Smooth muscle cell (in vitro differentiated cells): ENCODE data around the gene KRT77. TPM values are rescaled to one million over a fixed set of nuclear protein-coding genes. Genes with fewer than 3 reads are reported as not detected.

ENCODE experiments used
- DNase-seq: peaks from one replicate; lab custom pipeline; 2025; ENCODE audit not compliant: unreplicated experiment; lab: John Stamatoyannopoulos, UW
- H2AFZ ChIP-seq: fragments of 200-600 bp; sonication (generic); 2 replicates; pipeline ENCODE4 v1.6.0; 2016; ENCODE audit warnings: antibody characterized with exemption, low read depth, mild to moderate bottlenecking
- H3F3A ChIP-seq: fragments of 200-600 bp; sonication (generic); 2 replicates; pipeline ENCODE4 v1.6.0; 2017; ENCODE audit warnings: antibody characterized with exemption, low read depth
- H3K27ac ChIP-seq: fragments of 200-600 bp; sonication (generic); 2 replicates; pipeline ENCODE4 v1.5.1; 2016; ENCODE audit warnings: low read depth, mild to moderate bottlenecking
- H3K27me3 ChIP-seq: fragments of 200-600 bp; sonication (generic); 2 replicates; pipeline ENCODE4 v1.6.1; 2016; ENCODE audit warnings: low read depth, mild to moderate bottlenecking
- H3K36me3 ChIP-seq: fragments of 200-600 bp; sonication (generic); 2 replicates; pipeline ENCODE4 v1.5.1; 2016; ENCODE audit warnings: low read depth
- H3K4me1 ChIP-seq: fragments of 200-600 bp; sonication (generic); 2 replicates; pipeline ENCODE4 v1.5.1; 2016; ENCODE audit warnings: low read depth
- H3K4me2 ChIP-seq: fragments of 200-600 bp; sonication (generic); 2 replicates; pipeline ENCODE4 v1.6.0; 2016; ENCODE audit warnings: mild to moderate bottlenecking
- H3K4me3 ChIP-seq: fragments of 200-600 bp; sonication (generic); 2 replicates; pipeline ENCODE4 v1.5.1; 2016; ENCODE audit warnings: mild to moderate bottlenecking
- H3K79me2 ChIP-seq: fragments of 200-600 bp; sonication (generic); 2 replicates; pipeline ENCODE4 v1.6.0; 2016; ENCODE audit warnings: low read depth, mild to moderate bottlenecking
- H3K9ac ChIP-seq: fragments of 200-600 bp; sonication (generic); 2 replicates; pipeline ENCODE4 v1.6.0; 2016; ENCODE audit warnings: low read depth
- H3K9me3 ChIP-seq: fragments of 200-600 bp; sonication (generic); replicated peaks from 2 replicates; pipeline ENCODE4 v1.5.1; 2016; ENCODE audit warnings: low read depth
- H4K20me1 ChIP-seq: fragments of 200-600 bp; sonication (generic); 2 replicates; pipeline ENCODE4 v1.6.0; 2016; ENCODE audit warnings: low read depth
- WGBS: methylation state at CpG from one replicate; pipeline ENCODE4 v1.1.7; 2016; ENCODE audit warnings: low lambda C conversion rate; 5-methylcytosine and 5-hydroxymethylcytosine counted together
- polyA plus RNA-seq: library from polyadenylated mRNA; unstranded; fragments of >200 nt; fragmentation: Nextera tagmentation; extraction: Ambion mirVana; gene quantifications from 2 replicates; pipeline ENCODE4 v1.2.1, GENCODE V29; 2016
- total RNA-seq: library from RNA; depleted of rRNA; stranded (reverse); fragments of >200 nt; gene quantifications from 2 replicates; pipeline ENCODE4 v1.2.3, GENCODE V29; 2014
- TF ChIP-seq, protein P1 (sequence below): fragments of 200-600 bp; sonication (generic); IDR thresholded peaks from 2 replicates; pipeline ENCODE4 v1.5.1; 2017; ENCODE audit warnings: borderline replicate concordance, mild to moderate bottlenecking, antibody characterized with exemption; ENCODE audit not compliant: insufficient read depth, poor library complexity, severe bottlenecking

Gene KRT77
- total and polyA plus RNA-seq, 2 experiments from 2014 or later: 3.8 TPM; not detected in 1

- 94% methylated on average over 1 of the region's 1 CpG for WGBS
- no peaks in the 10 kb centered on the region for H3K36me3 ChIP-seq
- H3K4me2 ChIP-seq: no peak overlapping the region
- no peaks in the 10 kb centered on the region for H3K79me2 ChIP-seq
- no peak overlapping the region for H3K4me3 ChIP-seq
- peaks cover 48% of the 10 kb centered on the region for H3K27me3 ChIP-seq
- no peaks in the 10 kb centered on the region for H3K9me3 ChIP-seq
- no peak overlapping the region for H2AFZ ChIP-seq
- H4K20me1 ChIP-seq: no peaks in the 10 kb centered on the region
- H3K4me1 ChIP-seq: no peaks in the 10 kb centered on the region
- H3K9ac ChIP-seq: no peak overlapping the region
- H3F3A ChIP-seq: no peaks in the 10 kb centered on the region
- TF ChIP-seq, protein P1, sequence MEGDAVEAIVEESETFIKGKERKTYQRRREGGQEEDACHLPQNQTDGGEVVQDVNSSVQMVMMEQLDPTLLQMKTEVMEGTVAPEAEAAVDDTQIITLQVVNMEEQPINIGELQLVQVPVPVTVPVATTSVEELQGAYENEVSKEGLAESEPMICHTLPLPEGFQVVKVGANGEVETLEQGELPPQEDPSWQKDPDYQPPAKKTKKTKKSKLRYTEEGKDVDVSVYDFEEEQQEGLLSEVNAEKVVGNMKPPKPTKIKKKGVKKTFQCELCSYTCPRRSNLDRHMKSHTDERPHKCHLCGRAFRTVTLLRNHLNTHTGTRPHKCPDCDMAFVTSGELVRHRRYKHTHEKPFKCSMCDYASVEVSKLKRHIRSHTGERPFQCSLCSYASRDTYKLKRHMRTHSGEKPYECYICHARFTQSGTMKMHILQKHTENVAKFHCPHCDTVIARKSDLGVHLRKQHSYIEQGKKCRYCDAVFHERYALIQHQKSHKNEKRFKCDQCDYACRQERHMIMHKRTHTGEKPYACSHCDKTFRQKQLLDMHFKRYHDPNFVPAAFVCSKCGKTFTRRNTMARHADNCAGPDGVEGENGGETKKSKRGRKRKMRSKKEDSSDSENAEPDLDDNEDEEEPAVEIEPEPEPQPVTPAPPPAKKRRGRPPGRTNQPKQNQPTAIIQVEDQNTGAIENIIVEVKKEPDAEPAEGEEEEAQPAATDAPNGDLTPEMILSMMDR: no peak
- no peak for DNase-seq
- H3K27ac ChIP-seq: no peak overlapping the region
Observed at GRCh38 chr12:52677671-52678070, 25.7 kb downstream of the KRT77 start.

- TF ChIP-seq, protein P1: no peak
- no peak overlapping the region for H3K9ac ChIP-seq
- no peak overlapping the region for H2AFZ ChIP-seq
- H3K9me3 ChIP-seq: no peaks in the 10 kb centered on the region
- H3K27ac ChIP-seq: no peak overlapping the region
- no peaks in the 10 kb centered on the region for H3K79me2 ChIP-seq
- WGBS: 87% methylated on average over 5 of the region's 5 CpGs
- H3K27me3 ChIP-seq: peaks cover 48% of the 10 kb centered on the region
- no peak overlapping the region for H3K4me2 ChIP-seq
- no peak overlapping the region for H3K4me3 ChIP-seq
- H4K20me1 ChIP-seq: no peaks in the 10 kb centered on the region
- H3K36me3 ChIP-seq: no peaks in the 10 kb centered on the region
- no peaks in the 10 kb centered on the region for H3F3A ChIP-seq
- DNase-seq: no peak
- H3K4me1 ChIP-seq: no peaks in the 10 kb centered on the region
Observed at GRCh38 chr12:52677126-52677525, 26.2 kb downstream of the KRT77 start.

- H3F3A ChIP-seq: no peaks in the 10 kb centered on the region
- peaks cover 46% of the 10 kb centered on the region for H3K27me3 ChIP-seq
- 86% methylated on average over 7 of the region's 7 CpGs for WGBS
- H3K9ac ChIP-seq: no peak overlapping the region
- no peaks in the 10 kb centered on the region for H3K79me2 ChIP-seq
- no peaks in the 10 kb centered on the region for H3K4me1 ChIP-seq
- H3K4me2 ChIP-seq: no peak overlapping the region
- no peaks in the 10 kb centered on the region for H3K36me3 ChIP-seq
- DNase-seq: no peak
- TF ChIP-seq, protein P1: no peak
- H2AFZ ChIP-seq: no peak overlapping the region
- no peak overlapping the region for H3K27ac ChIP-seq
- no peaks in the 10 kb centered on the region for H4K20me1 ChIP-seq
- H3K4me3 ChIP-seq: no peak overlapping the region
- no peaks in the 10 kb centered on the region for H3K9me3 ChIP-seq
Observed at GRCh38 chr12:52676163-52676562, 27.2 kb downstream of the KRT77 start.

DNA sequence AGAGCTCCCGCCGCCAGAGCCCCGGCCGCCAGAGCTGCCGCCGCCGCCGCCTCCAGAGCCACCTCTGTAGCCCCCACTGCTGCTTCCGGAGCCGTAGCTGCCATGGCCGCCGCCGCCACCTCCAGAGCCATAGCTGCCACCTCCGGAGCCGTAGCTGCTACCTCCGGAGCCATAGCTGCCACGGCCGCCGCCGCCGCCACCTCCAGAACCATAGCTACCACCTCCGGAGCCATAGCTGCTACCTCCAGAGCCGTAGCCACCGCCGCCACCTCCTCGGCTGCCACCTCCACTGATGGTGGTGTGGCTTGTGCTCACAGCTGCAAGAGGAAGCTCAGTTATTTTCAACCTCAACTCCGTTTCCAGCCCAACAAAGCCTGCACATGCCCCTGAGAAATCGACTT is 28.0 kb downstream of the KRT77 start:
- TF ChIP-seq, protein P1: no peak
- H3K27me3 ChIP-seq: peaks cover 37% of the 10 kb centered on the region
- 96% methylated on average over 26 of the region's 28 CpGs for WGBS
- DNase-seq: no peak
- no peaks in the 10 kb centered on the region for H3K4me1 ChIP-seq
- H3K9ac ChIP-seq: no peak overlapping the region
- H3F3A ChIP-seq: no peaks in the 10 kb centered on the region
- H3K79me2 ChIP-seq: no peaks in the 10 kb centered on the region
- H3K36me3 ChIP-seq: no peaks in the 10 kb centered on the region
- no peaks in the 10 kb centered on the region for H4K20me1 ChIP-seq
- H3K27ac ChIP-seq: no peak overlapping the region
- H2AFZ ChIP-seq: no peak overlapping the region
- H3K9me3 ChIP-seq: no peaks in the 10 kb centered on the region
- H3K4me2 ChIP-seq: no peak overlapping the region
- H3K4me3 ChIP-seq: no peak overlapping the region
